Mucosa of stomach (tissue), 1 donor: ENCODE results near the gene TBC1D1.

Source experiments
- H3K27me3 ChIP-seq: one replicate; pipeline ENCODE4 v1.7.0; 2013; ENCODE audit warnings: mild to moderate bottlenecking, low read length; ENCODE audit not compliant: control insufficient read depth, insufficient read depth
- H3K36me3 ChIP-seq: one replicate; pipeline ENCODE4 v1.7.0; 2013; ENCODE audit warnings: low read length; ENCODE audit not compliant: control insufficient read depth, insufficient read depth
- H3K4me1 ChIP-seq: one replicate; pipeline ENCODE4 v1.7.0; 2013; ENCODE audit warnings: mild to moderate bottlenecking, low read length; ENCODE audit not compliant: control insufficient read depth, insufficient read depth
- H3K4me3 ChIP-seq: one replicate; pipeline ENCODE4 v1.7.0; 2013; ENCODE audit warnings: low read length
- H3K9ac ChIP-seq: one replicate; pipeline ENCODE4 v1.7.0; 2013; ENCODE audit warnings: mild to moderate bottlenecking, low read length, moderate library complexity
- H3K9me3 ChIP-seq: one replicate; pipeline ENCODE4 v1.7.0; 2013; ENCODE audit warnings: mild to moderate bottlenecking, low read length, moderate library complexity; ENCODE audit not compliant: control insufficient read depth
- donor health status: Pancreatic carcinoma.

Gene TBC1D1, protein sequence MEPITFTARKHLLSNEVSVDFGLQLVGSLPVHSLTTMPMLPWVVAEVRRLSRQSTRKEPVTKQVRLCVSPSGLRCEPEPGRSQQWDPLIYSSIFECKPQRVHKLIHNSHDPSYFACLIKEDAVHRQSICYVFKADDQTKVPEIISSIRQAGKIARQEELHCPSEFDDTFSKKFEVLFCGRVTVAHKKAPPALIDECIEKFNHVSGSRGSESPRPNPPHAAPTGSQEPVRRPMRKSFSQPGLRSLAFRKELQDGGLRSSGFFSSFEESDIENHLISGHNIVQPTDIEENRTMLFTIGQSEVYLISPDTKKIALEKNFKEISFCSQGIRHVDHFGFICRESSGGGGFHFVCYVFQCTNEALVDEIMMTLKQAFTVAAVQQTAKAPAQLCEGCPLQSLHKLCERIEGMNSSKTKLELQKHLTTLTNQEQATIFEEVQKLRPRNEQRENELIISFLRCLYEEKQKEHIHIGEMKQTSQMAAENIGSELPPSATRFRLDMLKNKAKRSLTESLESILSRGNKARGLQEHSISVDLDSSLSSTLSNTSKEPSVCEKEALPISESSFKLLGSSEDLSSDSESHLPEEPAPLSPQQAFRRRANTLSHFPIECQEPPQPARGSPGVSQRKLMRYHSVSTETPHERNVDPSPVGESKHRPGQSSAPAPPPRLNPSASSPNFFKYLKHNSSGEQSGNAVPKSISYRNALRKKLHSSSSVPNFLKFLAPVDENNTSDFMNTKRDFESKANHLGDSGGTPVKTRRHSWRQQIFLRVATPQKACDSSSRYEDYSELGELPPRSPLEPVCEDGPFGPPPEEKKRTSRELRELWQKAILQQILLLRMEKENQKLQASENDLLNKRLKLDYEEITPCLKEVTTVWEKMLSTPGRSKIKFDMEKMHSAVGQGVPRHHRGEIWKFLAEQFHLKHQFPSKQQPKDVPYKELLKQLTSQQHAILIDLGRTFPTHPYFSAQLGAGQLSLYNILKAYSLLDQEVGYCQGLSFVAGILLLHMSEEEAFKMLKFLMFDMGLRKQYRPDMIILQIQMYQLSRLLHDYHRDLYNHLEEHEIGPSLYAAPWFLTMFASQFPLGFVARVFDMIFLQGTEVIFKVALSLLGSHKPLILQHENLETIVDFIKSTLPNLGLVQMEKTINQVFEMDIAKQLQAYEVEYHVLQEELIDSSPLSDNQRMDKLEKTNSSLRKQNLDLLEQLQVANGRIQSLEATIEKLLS (N-terminal part only)

GRCh38 chr4:37890801-37891259, at the start of gene TBC1D1:
TBC1D1 (plus strand) TSS chr4:37891084; CDS start chr4:37902096, 11,012 bp downstream.
- Histone ChIP-seq H3K4me1 (peaks cover 10% of the 10 kb centered on the region), H3K9me3 (no peaks in the 10 kb centered on the region), H3K27me3 (peaks cover 69% of the 10 kb centered on the region), H3K9ac (peak within 1 kb of the TSS; percentile 11), H3K4me3 (peak within 1 kb of the TSS; percentile 19), H3K36me3 (no peaks in the 10 kb centered on the region)

DNA sequence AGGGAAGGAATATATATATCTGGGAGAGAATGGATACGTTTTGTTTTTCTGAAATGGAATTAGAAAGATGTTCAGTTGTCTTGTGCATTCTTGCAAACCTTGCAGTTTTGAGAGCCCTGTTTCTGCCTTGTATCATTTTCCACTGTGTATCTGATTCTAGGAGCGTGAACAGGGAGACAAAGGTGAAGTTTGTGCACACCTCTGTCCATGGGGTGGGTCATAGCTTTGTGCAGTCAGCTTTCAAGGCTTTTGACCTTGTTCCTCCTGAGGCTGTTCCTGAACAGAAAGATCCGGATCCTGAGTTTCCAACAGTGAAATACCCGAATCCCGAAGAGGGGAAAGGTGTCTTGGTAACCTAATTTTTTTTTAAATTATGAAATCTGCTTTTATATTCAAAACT, 46.7 kb upstream of the TBC1D1 start:
- peaks cover 5% of the 10 kb centered on the region for H3K36me3 ChIP-seq
- no peak overlapping the region for H3K9ac ChIP-seq
- no peaks in the 10 kb centered on the region for H3K9me3 ChIP-seq
- H3K4me3 ChIP-seq, result no peak overlapping the region
- H3K4me1 ChIP-seq, result no peaks in the 10 kb centered on the region
- H3K27me3 ChIP-seq, result no peaks in the 10 kb centered on the region

DNA sequence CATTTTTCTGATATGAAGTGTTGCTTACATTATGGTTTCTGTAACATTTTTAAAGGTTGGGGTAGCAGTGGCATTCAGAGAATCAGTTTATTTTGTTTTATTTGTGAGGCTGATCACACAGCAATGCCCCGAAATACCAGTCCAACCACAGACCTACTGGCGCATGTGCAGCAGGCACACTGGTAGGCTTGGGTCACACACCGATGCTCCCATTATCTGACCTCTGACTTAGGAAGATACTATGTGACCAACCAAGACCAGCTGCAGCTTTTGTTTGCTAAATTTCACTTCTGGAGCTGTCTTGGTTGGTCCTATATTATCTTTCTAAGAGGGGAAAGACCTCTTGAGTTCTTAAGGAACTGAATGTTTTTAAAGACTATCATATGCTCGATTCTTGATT, 45.7 kb upstream of the TBC1D1 start:
- Histone ChIP-seq H3K4me3 (no peak overlapping the region), H3K9me3 (no peaks in the 10 kb centered on the region), H3K27me3 (no peaks in the 10 kb centered on the region), H3K9ac (no peak overlapping the region), H3K4me1 (no peaks in the 10 kb centered on the region), H3K36me3 (peaks cover 5% of the 10 kb centered on the region)

DNA sequence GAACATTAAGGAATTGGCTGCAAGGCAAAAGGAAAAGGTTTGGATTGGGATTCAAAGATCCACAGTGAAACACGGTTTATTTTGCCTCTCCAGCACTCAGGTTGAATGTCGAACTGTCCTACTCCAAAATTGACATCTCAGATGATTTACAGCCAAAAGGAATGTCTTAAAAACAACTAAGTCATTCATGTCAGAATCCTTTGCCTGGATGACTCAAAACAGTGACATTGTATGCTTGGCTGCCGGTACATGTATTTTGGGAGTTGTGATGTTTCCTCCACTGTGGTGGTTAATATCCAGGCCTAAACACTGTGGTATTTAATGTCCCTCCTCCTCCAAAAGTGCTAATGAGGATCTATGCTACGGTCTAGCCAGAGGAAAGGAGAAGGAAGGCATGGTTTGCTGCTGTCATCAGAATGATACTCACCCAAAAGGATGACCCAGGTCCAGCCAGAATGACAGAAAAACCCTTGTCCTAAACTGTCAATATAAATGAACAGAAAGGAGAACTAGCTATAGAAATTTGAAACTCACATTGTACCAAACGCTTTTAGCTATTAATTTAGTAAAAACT, 43.5 kb upstream of the TBC1D1 start:
- Histone ChIP-seq H3K4me3 (no peak overlapping the region), H3K27me3 (no peaks in the 10 kb centered on the region), H3K36me3 (peaks cover 5% of the 10 kb centered on the region), H3K9me3 (no peaks in the 10 kb centered on the region), H3K9ac (no peak overlapping the region), H3K4me1 (no peaks in the 10 kb centered on the region)

DNA sequence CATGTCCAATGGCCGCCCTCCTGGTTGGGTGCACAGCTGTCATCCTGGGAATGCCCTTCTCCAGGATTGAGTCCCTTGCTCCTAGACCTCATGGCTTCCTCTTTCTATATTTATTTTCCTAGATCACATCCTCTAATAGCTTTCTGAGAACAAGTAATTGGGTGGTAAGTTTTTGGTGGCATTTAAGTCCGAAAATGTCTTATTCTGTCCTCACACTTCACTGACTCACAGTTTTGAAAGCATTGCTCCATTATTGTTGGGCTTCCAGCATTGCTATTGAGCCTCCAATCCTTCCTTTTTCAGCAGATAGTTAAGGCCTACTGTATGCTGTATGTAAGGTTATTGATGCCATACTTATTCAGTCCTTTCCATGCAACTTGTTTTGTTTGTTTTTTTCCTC, 38.5 kb upstream of the TBC1D1 start:
- H3K4me1 ChIP-seq, result no peaks in the 10 kb centered on the region
- no peaks in the 10 kb centered on the region for H3K27me3 ChIP-seq
- H3K9ac ChIP-seq, result no peak overlapping the region
- H3K36me3 ChIP-seq, result no peaks in the 10 kb centered on the region
- H3K9me3 ChIP-seq, result no peaks in the 10 kb centered on the region
- H3K4me3 ChIP-seq, result no peak overlapping the region

- no peak overlapping the region for H3K4me3 ChIP-seq
- no peaks in the 10 kb centered on the region for H3K4me1 ChIP-seq
- peaks cover 4% of the 10 kb centered on the region for H3K27me3 ChIP-seq
- H3K9ac ChIP-seq, result no peak overlapping the region
- no peaks in the 10 kb centered on the region for H3K36me3 ChIP-seq
- no peaks in the 10 kb centered on the region for H3K9me3 ChIP-seq
Measured at GRCh38 chr4:37858112-37858511, 32.8 kb upstream of the TBC1D1 start.

GRCh38 chr4:37858872-37859271, 32.0 kb upstream of the TBC1D1 start:
- Histone ChIP-seq H3K9ac (no peak overlapping the region), H3K9me3 (no peaks in the 10 kb centered on the region), H3K27me3 (peaks cover 4% of the 10 kb centered on the region), H3K4me3 (no peak overlapping the region), H3K4me1 (no peaks in the 10 kb centered on the region), H3K36me3 (no peaks in the 10 kb centered on the region)

DNA sequence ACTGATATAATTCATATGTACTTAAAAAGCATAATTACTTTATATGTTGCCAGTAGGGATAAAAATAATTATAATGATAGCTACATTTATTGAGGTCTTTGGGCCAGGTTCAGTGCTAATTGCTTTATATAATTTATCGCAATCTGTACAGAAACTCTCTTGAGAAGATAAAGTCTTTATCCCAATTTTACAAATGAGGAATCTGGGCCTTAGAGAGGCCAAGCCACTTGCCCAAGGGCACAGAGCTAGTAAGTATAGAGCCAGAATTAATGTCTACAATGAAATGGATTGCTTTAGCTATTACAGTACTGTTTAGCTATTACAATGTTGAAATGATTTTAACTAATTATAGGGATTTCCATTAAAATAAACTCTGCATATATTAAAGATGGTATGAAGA, 30.6 kb upstream of the TBC1D1 start:
- H3K9me3 ChIP-seq, result no peaks in the 10 kb centered on the region
- H3K9ac ChIP-seq, result no peak overlapping the region
- H3K27me3 ChIP-seq, result peaks cover 8% of the 10 kb centered on the region
- H3K4me3 ChIP-seq, result no peak overlapping the region
- H3K36me3 ChIP-seq, result no peaks in the 10 kb centered on the region
- no peaks in the 10 kb centered on the region for H3K4me1 ChIP-seq

- Histone ChIP-seq H3K27me3 (peaks cover 12% of the 10 kb centered on the region), H3K9ac (no peak overlapping the region), H3K9me3 (no peaks in the 10 kb centered on the region), H3K36me3 (no peaks in the 10 kb centered on the region), H3K4me3 (no peak overlapping the region), H3K4me1 (no peaks in the 10 kb centered on the region)
Measured at GRCh38 chr4:37862961-37863360, 27.9 kb upstream of the TBC1D1 start.

DNA sequence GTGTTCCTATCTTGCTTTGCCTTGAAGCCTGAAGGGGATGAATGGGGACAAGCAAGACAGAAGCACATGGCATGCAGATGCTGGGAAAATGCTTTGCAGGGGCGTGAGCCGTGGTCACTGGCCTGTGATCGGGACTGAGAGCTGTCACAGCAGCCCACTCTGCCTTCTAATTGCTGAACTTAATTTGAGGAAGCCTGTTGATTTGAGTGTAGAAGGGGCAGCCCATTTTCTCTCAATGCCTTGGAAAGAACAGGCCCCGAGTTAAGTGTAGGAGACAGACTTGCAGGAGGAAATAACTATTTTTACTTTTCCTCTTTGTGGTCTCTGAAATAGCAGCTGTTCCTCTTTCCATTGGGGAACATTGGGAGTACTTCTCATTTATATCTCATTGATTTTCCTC, 26.1 kb upstream of the TBC1D1 start:
- no peaks in the 10 kb centered on the region for H3K36me3 ChIP-seq

DNA sequence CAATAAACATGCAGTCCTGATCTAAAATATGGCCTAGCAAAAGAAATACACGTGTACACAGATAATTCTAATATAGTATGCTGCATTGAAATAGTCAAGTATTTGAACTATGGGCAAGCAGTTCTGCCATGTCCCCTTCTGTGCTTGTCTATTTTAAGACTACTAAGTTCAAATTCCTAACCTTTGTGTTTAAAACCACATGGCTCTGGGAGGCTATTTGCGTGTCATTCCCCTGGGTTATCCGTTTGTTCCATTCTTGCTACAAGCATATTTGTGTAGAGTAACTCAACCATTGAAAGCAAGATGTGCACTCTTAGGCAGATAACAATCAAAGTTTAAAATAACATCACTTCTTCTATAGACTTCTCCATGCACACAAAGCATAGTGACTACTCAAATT, 25.4 kb upstream of the TBC1D1 start:
- H3K4me1 ChIP-seq, result no peaks in the 10 kb centered on the region
- peaks cover 12% of the 10 kb centered on the region for H3K27me3 ChIP-seq
- H3K36me3 ChIP-seq, result no peaks in the 10 kb centered on the region
- H3K9ac ChIP-seq, result no peak overlapping the region
- no peaks in the 10 kb centered on the region for H3K9me3 ChIP-seq
- H3K4me3 ChIP-seq, result no peak overlapping the region

More for the DNA sequence above, 26.1 kb upstream of the TBC1D1 start:
- Histone ChIP-seq H3K27me3 (peaks cover 12% of the 10 kb centered on the region), H3K9ac (no peak overlapping the region), H3K9me3 (no peaks in the 10 kb centered on the region), H3K4me3 (no peak overlapping the region), H3K4me1 (no peaks in the 10 kb centered on the region)
